ENCODE measurements around the gene NFE2.
"Not testable (repeated sequence)": the region's sequence is repeated elsewhere in the genome, so short reads cannot be mapped to it uniquely, and the experiment has no call there.

The NFE2 gene

DNA sequence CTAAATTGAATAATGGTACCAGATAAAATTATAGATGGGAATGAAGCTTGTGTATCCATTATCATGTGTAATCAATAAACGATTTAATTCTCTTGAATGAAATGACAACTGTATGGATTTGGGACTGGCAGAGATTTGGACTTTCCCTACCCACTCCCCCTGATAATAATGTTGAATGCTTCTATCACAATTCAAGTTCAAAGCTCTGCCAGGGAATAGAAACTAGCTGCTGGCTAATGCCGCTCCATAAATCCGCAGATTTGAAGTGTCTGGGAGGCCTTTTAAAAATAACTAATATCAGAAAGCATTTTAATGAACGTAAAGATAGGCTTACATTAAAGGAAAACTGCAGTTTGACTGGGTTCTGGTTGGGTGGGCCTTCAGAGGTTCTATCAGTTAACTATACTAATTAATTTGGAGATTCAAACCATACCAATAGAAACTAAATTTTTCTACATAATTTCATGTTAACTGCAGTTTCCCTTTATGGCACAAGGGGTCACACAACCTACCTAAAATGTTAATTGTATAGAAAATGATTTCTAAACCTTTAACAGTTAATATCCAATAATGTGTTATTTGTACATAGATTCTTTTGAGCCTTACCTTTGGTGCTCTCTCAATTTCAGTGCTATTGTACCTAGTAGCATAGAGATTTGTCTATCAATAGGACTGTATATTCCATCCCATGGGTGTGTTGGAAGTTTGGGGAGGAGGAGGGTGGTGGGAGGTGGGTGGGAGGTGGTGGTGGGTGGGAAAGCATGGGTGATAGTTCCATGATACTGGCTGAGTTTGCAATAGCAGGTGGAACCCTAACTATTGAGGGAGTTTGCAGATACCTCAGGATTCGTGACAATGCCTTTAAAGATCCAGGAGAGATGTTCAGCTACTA, 15.4 kb downstream of the NFE2 start:
- no peak for DNase-seq (ENCODE audit: extremely low spot score, insufficient read length, low read depth)
- FAIRE-seq, result no peak

DNA sequence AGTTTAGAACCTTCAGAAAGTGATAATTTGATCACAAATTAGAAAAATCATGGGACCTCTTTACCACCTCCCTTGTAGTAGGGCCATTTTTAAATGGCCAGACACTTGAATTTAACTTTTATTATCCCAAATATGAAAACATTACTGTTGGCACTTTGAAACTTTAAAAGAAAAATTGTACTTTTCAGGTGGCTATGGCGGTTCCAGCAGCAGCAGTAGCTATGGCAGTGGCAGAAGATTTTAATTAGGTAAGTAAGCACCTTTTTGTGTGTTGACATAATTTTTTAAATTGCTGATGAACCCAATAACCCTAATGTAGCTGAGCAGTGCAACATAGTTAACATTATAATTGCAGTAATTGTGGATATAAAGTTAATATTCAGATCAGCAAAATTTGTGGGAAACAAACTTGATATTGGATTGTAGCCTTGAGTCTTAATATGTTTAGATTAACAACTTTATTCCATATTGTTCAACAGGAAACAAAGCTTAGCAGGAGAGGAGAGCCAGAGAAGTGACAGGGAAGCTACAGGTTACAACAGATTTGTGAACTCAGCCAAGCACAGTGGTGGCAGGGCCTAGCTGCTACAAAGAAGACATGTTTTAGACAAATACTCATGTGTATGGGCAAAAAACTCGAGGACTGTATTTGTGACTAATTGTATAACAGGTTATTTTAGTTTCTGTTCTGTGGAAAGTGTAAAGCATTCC, 16.6 kb downstream of the NFE2 start:
- not testable (repeated sequence) for DNase-seq (ENCODE audit: extremely low spot score, insufficient read length, low read depth); FAIRE-seq

- FAIRE-seq (no peak), DNase-seq (ENCODE audit: extremely low spot score, insufficient read length, low read depth) (no peak)
These were observed 17.7 kb downstream of the NFE2 start for GRCh38 chr12:54282949-54283593.

GRCh38 chr12:54281694-54282093, 19.1 kb downstream of the NFE2 start:
- not testable (repeated sequence) for DNase-seq (ENCODE audit: extremely low spot score, insufficient read length, low read depth); FAIRE-seq

DNA sequence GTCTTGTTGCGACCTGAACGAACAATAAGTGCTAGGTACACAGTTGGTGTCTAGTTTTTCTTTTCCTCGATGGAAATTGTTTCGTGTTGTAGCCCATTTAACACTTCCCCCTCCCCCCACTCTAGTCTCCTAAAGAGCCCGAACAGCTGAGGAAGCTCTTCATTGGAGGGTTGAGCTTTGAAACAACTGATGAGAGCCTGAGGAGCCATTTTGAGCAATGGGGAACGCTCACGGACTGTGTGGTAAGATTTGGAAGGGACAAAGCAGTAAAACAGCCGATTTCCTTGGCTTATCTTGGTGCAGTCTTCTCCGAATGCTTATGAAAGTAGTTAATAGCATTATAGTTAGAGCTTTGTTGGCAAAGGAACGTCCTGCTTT, 19.6 kb downstream of the NFE2 start:
- not testable (repeated sequence) for DNase-seq (ENCODE audit: extremely low spot score, insufficient read length, low read depth); FAIRE-seq

DNA sequence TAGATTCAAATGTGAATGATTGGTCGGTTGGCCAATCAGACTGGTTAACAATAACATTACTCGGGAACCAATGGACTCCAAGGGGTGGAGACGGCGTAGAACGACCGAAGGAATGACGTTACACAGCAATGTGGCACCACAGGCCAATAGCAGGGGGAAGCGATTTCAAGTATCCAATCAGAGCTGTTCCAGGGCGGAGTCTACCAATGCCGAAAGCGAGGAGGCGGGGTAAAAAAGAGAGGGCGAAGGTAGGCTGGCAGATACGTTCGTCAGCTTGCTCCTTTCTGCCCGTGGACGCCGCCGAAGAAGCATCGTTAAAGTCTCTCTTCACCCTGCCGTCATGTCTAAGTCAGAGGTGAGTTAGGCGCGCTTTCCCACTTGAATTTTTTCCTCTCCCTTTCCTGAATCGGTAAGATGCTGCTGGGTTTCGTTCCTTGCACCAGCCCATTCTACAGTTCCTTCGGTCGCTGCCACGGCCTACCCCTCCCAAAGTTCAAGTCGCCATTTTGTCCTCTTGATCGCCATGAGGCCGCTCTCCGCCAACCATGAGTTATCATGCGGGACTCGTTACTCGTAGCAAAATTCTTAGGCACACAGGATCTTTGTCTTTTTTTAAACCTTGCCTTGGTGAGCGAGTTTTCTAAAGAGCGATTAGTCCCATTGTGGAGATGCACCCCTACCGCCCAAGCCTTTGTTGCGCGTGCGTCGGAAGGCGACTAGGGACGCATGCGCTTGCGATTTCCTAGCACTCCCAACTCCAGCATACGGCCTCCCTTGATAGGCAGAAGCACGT, 20.2 kb downstream of the NFE2 start, which contains the start of gene HNRNPA1:
Gene HNRNPA1 (plus strand): TSS at position 259 of the 793 bp plus-strand sequence. CDS start 82 bp downstream, at position 341.
- FAIRE-seq (peak; percentile 97), DNase-seq (ENCODE audit: extremely low spot score, insufficient read length, low read depth) (peak; percentile 83)

GRCh38 chr12:54279632-54280467, 21.0 kb downstream of the NFE2 start, which contains the start of gene CBX5:
Gene CBX5 (minus strand): TSS chr12:54280122. CDS start chr12:54257650, 22,472 bp downstream.
- FAIRE-seq (no peak), DNase-seq (ENCODE audit: extremely low spot score, insufficient read length, low read depth) (peak; percentile 89)

DNA sequence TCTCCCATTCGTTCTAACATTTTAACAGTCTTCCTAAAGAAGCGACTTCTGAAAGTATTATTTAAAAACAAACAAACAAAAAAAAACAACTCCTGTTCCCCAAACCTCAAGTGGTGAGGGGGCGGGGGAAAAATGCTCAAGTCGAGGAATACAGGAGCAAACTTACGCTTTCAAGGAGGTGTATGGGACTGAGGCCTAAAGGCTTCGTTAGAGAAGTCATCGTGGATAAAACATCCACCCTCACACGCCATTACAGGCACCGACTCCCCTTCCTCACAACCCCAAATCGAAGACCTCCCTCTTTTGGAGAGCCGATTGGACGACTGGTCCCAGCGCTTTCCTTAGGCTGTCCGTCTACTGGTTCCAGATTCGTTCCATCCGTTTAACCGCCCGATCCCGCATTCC, 21.6 kb downstream of the NFE2 start:
- DNase-seq (ENCODE audit: extremely low spot score, insufficient read length, low read depth) (no peak), FAIRE-seq (no peak)

GRCh38 chr12:54277823-54278276, 23.0 kb downstream of the NFE2 start:
- no peak for DNase-seq (ENCODE audit: extremely low spot score, insufficient read length, low read depth)
- FAIRE-seq, result no peak

DNA sequence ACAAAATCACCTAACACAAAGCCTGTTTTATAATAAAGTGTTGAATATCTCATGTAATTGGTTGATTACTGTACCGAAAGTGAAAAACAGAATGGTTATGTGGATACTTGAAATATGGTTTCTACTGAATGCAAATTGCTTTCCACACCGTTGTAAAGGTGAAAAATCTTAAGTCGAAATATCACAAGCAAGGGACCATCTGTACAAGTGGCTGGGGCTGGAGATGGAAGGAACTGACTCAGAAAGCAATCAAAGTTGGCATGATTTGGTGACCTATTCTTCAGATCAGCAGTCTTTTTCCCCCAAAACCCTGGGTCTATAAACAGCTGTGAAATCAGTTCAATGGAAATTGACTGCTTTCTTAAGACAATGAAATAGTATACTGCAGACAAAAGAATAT, 24.4 kb downstream of the NFE2 start:
- DNase-seq (ENCODE audit: extremely low spot score, insufficient read length, low read depth) (no peak), FAIRE-seq (no peak)

- DNase-seq (ENCODE audit: extremely low spot score, insufficient read length, low read depth), result no peak
These were observed 26.8 kb downstream of the NFE2 start for GRCh38 chr12:54273981-54274380.

DNA sequence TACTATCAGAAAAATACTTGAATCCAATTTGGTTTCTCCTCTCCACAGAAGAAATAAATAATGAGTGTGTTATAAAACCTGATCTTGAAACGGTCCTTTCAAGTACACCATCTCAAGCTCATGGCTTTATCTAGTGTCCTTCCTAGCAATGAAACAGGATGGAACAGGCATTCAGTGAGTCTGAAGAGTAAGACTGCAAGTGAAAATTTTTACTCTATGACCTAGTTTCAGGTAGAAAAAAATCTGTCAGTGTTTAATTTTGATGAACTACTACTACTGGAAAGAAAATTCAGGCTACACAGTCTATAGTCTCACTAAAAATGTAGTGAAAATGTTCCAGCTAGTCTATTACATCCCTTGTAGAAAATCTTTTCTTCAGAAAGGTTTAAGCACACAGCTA, 28.6 kb downstream of the NFE2 start:
- DNase-seq (ENCODE audit: extremely low spot score, insufficient read length, low read depth) (no peak), FAIRE-seq (no peak)

More at GRCh38 chr12:54273981-54274380, 26.8 kb downstream of the NFE2 start:
- FAIRE-seq, result no peak

GRCh38 chr12:54270345-54270744, 30.5 kb downstream of the NFE2 start:
- FAIRE-seq, result no peak

GRCh38 chr12:54266852-54267251, 34.0 kb downstream of the NFE2 start:
- DNase-seq (ENCODE audit: extremely low spot score, insufficient read length, low read depth) (no peak), FAIRE-seq (no peak)

More at GRCh38 chr12:54270345-54270744, 30.5 kb downstream of the NFE2 start:
- no peak for DNase-seq (ENCODE audit: extremely low spot score, insufficient read length, low read depth)

GRCh38 chr12:54265364-54265812, 35.4 kb downstream of the NFE2 start:
- FAIRE-seq (no peak), DNase-seq (ENCODE audit: extremely low spot score, insufficient read length, low read depth) (no peak)

- DNase-seq (ENCODE audit: extremely low spot score, insufficient read length, low read depth) (no peak), FAIRE-seq (no peak)
These were observed 38.4 kb downstream of the NFE2 start for GRCh38 chr12:54262403-54262925.

DNA sequence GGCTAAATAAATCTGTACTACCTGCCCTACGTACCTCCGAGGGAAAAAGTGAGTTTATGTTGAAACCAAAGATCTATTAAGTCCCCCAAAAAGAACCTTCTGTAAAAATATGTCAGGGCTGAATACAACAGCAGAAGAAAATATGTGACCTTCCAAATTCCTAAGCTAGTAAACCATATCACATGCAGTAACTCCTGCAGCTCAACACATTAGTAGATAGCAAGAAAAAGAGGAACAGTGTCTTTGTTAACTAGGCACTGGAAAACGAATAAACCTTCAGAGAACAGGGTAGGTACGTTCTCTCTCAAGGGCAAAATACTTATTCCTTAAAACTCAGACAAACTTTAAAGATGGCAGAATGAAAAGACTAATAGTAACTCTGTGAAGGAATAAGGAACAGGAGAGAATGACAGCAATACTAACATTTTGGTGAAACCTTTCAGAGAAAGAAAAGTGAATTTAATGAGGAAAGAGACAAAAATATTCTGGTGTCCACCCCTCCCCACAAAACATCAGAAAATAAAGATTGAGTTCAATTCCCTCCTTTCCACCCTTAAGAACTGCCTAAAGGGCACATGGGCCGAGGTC, 38.9 kb downstream of the NFE2 start:
- DNase-seq (ENCODE audit: extremely low spot score, insufficient read length, low read depth) (no peak), FAIRE-seq (no peak)

All from GM18507 (cell line).